HFF-Myc (cell line): ENCODE measurements around the gene PRLR.

Source experiments
- DNase-seq: peaks from one replicate; pipeline ENCODE4 v3.0.0-alpha.2; 2011; ENCODE audit warnings: low read depth; ENCODE audit errors: extremely low read depth
- H3K4me3 ChIP-seq: replicated peaks from 2 replicates; pipeline ENCODE4 v1.5.1; 2011; ENCODE audit warnings: low read depth, mild to moderate bottlenecking, control low read depth, low read length
- TF ChIP-seq, protein P1 (sequence below): IDR thresholded peaks from 2 replicates; pipeline ENCODE4 v1.5.1; 2012; ENCODE audit warnings: mild to moderate bottlenecking, low read depth, low read length, control low read depth; ENCODE audit errors: missing control alignments

PRLR gene

GRCh38 chr5:35236770-35237169, 6.5 kb upstream of the PRLR start:
- DNase-seq: no peak
- TF ChIP-seq, protein P1, sequence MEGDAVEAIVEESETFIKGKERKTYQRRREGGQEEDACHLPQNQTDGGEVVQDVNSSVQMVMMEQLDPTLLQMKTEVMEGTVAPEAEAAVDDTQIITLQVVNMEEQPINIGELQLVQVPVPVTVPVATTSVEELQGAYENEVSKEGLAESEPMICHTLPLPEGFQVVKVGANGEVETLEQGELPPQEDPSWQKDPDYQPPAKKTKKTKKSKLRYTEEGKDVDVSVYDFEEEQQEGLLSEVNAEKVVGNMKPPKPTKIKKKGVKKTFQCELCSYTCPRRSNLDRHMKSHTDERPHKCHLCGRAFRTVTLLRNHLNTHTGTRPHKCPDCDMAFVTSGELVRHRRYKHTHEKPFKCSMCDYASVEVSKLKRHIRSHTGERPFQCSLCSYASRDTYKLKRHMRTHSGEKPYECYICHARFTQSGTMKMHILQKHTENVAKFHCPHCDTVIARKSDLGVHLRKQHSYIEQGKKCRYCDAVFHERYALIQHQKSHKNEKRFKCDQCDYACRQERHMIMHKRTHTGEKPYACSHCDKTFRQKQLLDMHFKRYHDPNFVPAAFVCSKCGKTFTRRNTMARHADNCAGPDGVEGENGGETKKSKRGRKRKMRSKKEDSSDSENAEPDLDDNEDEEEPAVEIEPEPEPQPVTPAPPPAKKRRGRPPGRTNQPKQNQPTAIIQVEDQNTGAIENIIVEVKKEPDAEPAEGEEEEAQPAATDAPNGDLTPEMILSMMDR: no peak

GRCh38 chr5:35233601-35234000, 3.3 kb upstream of the PRLR start:
- TF ChIP-seq, protein P1: no peak
- no peak overlapping the region for H3K4me3 ChIP-seq
- no peak for DNase-seq

More at GRCh38 chr5:35236770-35237169, 6.5 kb upstream of the PRLR start:
- no peak overlapping the region for H3K4me3 ChIP-seq

DNA sequence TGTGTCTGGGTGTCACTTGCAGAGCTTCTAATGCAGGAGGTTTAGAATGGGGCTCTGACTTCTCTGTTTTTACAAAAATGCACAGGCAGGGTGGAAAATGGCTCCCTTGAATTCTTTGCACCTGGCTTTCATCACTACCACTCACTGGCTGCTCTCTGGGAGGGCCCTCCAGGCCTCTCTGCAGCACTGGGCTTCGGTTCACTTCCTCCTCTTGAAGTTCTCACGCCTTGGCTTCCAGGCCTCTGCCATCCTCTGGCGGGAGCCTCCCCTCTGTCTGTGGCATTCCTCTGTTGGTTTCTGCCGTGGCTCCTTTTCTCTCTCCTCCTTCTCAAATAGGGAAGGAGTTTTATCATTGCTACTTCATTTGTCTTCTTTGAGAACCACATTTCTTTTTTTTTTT, 2.8 kb upstream of the PRLR start:
- H3K4me3 ChIP-seq: no peak overlapping the region
- no peak for DNase-seq

DNA sequence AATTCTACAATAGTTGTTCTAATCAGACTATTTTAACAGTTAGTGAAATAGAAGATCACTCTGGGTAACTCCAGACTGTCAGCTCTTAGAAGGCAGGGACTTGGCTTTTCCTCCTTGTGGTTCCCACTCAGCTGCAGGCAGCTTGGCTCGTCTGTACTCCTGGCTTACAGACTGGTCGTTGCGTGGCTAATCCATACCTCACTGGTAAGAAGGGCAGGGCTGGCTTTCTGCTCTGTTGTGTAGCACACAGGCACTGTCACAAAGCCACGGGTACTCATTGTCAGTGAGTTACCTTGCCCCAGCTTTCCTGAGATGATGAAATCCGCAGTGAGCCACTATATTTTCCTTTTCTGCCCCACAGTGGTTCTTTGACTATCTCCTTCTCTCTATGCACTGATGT, 1.8 kb upstream of the PRLR start:
- TF ChIP-seq, protein P1: no peak
- DNase-seq: no peak
- H3K4me3 ChIP-seq: no peak overlapping the region

More for the DNA sequence above, 2.8 kb upstream of the PRLR start:
- TF ChIP-seq, protein P1: no peak

DNA sequence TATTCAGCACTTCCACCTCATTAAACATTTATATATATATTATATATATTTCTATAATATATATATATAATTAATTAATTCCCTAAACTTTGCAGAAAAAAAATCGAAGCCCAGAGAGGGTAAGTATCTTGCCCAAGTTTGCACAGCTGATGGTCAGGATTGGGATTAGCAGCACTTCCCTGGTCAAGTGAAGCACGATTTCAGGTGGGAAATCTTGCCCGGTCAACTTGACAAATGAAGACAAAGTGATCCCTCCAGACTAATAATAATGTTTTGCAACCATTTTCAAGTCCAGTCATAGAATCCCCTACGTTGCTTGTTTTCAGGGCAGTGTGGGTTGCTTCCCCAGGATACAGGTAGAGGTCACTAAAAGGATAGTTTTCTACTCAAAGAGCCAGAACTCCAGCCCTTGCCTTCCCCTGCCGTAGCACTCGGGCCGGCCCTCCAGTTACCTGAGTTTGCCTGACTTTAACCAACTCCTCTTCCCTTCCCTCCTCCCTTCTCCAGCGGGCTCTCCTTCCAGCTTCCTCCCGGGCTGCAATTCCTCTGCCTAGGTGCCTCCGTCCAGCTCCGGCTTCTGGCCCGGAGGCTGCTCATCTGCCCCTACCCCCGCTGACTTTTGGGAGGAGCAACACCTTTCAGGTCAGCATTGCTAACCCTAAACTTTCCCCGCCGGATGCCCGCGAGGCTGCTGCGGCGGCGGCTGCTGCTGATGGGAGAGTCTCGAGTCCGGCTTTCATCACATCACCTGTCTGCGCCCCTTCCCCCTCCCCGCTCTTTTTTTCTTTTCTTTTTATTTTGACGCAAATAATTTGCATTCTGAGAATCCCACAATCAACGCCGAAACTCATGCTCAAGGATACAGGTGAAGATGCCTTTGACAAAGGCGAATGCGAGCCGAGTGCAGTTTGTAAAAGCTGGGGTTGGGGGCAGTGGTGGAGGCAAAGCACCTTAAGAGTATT, 930 bp downstream of the PRLR start:
- H3K4me3 ChIP-seq: peak overlapping the region; percentile 20
- TF ChIP-seq, protein P1: no peak
- no peak for DNase-seq

DNA sequence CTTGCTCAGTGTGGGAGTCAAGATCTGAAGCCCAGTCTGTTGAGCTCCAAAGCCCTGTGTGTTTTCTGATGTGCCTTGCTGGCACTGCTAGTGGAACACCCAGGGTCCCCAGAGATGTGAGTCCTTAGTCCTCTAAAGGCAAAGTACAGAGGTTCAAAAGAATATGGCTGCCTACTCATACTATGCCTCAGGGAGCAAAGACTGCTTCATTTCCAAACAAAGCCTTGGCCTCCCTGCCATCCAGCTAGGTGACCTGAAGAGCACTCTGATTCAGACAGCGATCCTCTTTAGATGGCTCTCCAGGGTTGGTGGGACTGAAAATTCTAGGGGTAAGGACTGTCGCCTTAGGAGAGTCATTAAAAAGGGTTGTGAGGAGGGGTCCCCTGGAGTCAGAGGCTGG, 2.0 kb downstream of the PRLR start:
- TF ChIP-seq, protein P1: no peak
- H3K4me3 ChIP-seq: no peak overlapping the region
- DNase-seq: no peak
